Kidney glomerular epithelial cell (primary cell): Measurements from ENCODE around the gene RWDD3.

ENCODE experiments used
- DNase-seq: peaks from one replicate; lab custom pipeline; 2025; lab: John Stamatoyannopoulos, UW

Gene RWDD3

GRCh38 chr1:95230256-95230655 is 3.8 kb upstream of the RWDD3 start:
- DNase-seq = no peak

DNA sequence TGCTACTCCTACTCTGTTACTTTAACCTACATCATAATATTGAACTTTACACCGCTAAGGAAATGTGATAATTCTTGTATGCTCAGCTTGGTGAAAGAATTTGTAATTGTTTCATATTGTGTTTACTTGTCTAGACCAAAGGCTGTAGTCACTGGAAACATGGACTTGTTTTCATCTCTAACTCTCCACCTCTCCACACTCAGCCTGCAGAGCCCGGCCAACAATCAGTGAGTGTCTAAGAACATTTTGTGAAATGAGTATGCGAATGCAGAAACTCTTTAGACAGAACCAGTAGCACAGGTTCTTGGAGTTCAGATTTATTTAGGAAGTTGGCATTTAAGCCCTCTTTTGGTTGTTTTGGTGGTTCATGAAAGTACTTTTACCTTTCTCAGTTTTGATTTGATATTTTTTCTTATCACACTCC is 3.2 kb upstream of the RWDD3 start:
- no peak for DNase-seq

DNA sequence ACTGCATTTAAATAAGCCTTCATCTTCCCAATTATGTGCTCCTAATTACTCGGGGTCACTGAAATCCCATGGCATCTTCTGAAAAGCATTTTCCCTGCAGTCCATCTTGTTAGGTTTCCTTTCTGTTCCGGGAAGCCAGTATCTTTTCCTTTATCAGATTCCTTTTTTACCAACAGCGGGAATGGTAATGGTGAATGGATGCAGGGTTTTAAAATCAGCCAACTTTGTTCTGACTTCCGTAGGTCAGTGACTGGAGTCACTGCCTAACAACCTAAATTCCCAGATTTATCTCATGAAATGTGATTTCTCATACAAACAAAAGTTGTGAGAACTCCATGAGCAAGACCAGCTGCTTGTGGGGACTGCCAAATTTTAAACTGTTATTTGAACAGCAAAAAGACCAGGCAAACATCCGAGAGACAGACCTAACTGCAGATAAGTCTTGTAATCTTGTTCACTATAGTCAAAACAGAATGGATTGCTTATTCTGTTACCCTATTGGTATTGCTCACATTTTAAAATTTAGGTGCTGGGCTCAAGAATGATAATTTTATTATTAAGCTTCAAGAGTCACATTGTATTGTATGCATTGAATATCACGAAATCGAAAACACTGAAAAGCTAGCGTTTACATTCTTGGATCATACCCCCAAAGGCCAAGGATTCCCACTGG is 1.2 kb upstream of the RWDD3 start:
- no peak for DNase-seq

- DNase-seq = no peak
These were observed 682 bp upstream of the RWDD3 start for GRCh38 chr1:95233319-95233736.

DNA sequence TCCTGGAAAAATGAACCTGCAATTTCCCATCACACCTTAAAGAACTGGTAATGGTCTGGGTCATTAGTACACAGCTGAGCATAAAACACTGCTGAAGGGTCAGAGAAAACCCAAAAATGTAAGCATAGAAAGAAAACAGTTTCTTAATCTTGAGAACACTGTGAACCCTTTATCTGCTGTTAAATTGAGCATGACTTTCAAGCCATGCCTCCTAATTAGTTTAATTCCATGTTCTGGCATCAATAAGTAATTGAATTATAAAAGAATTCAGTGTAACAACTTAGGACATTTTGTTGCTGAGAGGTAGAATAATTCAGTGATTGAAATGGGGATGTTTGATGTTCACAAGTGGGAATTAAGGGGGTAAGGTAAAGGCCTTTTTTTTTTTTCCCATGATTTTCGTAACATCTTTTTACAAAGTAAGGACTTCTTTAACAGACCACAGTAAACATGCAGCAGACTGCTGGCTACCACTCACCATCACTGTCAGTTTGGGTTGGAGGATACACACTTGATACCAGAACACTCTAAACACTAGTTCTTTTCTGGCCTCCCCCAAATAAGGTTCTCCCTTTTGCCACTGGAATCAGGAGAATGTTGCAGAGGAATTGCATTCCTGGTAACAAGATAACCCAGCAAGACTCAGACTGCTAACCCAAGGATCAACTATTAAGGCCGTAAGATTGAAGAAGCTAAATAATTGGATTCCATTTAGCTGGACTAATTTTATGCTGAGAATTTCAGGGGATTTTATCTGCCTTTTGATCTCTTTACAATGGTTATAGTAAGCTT is 3.0 kb downstream of the RWDD3 start:
- no peak for DNase-seq

DNA sequence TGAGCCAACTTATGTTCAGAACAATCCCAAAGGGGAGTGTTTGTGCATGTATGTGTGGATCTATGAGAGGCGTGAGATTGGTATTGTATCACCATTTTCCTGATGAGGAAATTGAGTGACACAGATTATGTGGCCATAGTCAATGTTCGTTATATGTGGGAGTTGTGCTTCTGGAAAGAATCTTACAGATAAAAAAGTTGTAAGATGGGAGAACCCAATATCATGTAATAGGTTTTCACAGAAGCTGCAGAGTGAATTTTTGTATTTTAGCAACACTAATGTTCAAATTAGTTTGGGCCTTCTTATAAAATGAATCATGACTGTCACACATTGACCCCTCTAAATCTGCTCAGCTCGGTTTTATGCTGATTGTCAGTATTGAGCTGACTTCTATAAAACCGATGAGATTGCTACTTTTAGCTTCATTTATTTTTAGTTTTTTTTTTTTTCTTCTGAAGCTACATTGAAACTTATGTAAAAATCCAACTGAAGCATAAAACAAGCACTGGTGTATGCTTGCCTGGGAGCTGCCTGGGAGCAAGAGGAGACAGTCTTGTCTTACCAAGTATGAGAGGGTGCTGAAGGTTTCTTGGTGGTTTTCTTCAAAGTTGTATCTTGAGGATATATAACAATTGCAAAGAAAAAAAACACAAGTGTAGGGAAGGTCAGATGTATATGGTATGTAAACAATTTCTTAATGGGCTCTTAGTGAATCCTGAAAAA is 4.1 kb downstream of the RWDD3 start:
- no peak for DNase-seq

DNA sequence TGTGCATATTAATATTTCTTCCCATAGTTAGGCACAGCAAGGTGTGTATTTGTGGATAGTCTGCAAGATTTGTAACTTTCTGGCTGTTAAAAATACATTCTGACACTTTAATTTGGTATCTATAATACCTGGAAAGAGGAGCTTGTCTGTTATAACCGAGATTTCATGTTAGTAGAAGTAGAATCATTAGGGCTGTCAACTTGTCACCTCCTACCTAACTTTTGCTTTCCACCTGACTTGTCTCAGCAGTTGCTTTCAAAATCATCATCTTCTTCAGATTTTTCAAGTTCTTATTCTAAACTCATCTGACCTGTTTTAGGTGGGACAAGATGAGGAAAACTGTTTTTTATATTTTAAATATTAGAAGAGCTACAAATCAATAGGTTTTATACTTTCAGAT is 11.0 kb downstream of the RWDD3 start:
- DNase-seq = no peak

DNA sequence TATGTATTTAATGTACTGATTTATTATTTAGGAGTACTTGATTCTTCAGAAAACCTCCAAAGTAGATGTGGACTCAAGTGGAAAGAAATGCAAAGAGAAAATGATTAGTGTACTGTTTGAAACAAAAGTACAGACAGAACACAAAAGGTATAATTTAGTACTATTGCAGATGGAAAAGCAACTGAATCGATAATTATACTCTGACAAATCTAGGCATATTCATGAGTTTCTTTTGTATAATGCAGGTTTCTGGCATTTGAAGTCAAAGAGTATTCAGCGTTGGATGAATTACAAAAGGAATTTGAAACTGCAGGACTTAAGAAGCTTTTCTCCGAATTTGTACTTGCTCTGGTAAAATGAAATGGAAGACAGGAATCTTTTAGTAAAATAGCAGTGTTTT is 12.5 kb downstream of the RWDD3 start:
- no peak for DNase-seq

GRCh38 chr1:95247607-95248006 is 13.6 kb downstream of the RWDD3 start:
- no peak for DNase-seq

DNA sequence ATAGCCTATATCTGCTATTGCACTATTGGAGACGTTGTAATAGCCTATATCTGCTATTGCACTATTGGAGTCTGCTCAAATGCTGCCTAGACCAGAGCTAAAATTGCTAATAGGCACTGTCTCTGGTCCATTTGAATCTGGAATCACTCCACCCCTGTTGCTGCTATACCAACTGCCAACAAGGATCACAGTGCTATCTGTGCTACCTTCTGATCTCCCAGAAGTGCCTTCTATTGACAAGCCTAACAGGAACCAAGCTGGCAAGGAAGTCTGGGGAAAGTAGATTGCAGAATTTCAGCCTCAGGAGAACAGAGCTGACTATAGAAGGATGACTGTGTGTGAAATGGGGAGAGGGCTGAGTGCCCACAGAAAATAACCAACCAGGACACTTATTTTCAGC is 15.9 kb downstream of the RWDD3 start:
- DNase-seq = no peak

DNA sequence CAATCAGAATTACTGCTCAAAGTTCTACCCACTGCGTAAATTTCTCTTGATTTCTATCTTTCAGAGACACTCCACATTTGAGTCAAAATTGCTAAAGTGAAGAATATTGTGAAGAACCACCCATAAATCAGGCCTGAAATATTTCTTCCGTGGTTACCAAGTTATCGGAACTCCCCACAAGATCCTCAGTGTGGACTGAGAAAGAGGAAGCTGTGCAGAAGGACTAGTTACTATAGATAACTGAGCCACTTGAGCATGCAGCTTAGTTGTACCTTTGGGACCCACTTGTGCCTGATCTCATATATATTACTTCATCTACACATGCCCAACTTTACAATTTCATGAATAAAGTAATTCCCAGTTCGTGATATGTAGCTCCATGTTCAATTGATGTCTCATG is 18.4 kb downstream of the RWDD3 start:
- no peak for DNase-seq

DNA sequence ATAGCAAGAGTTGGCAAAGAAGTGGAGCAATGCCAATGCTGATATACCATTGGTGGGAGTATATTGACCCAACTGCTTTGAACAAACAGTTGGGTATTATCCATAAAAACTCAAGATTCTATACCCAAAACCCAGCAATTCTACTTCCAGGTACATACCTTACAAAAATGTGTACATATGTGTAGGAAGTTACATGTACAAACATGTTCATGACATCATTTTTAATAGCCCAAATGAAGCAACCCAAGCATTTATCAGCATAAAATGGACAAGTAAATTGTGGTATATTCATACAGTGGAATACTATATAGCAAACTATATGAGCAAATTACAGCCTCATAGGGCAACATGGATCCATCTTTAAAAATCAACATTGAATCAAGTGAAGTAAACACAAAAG is 20.9 kb downstream of the RWDD3 start:
- no peak for DNase-seq

DNA sequence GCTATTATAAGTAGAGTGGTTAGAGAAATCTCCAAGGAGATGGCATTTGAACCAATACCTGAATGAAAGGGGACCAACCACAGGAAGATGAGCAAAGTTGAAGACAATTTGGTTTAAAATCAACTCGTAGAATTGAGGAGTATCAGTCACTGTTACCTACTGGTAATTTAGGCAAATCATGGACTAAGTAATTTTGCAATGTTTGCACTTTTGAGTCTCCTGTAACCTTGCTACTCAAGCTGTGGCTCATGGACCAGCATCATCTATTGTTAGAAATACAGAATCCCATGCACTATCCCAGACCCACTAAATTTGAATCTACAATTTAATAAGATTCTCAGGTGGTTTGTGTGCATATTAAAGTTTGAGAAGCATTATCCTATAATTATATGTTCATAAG is 21.8 kb downstream of the RWDD3 start:
- no peak for DNase-seq

GRCh38 chr1:95257758-95258157 is 23.7 kb downstream of the RWDD3 start:
- DNase-seq = peak; percentile 41

GRCh38 chr1:95259245-95259644 is 25.2 kb downstream of the RWDD3 start:
- DNase-seq = no peak

GRCh38 chr1:95262913-95263312 is 28.9 kb downstream of the RWDD3 start:
- DNase-seq = no peak

DNA sequence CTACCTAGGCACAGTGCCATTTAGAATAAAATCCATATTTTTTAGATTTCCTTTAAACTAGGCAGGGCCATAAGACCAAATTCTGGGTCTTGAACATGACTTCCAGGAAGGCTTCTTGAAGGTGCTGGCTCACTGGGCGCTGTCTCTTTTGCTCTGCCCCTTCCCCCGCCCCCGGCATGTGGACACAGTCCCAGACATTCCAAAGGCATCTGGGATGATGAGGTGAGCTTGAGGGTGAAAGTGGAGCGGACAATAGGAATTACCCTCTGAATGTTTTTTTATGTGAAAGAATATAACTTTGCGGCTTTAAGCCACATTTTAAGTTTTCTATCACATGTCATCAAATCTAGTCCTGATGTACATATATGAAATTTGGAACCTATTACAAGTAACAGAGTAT is 29.4 kb downstream of the RWDD3 start:
- DNase-seq = no peak

DNA sequence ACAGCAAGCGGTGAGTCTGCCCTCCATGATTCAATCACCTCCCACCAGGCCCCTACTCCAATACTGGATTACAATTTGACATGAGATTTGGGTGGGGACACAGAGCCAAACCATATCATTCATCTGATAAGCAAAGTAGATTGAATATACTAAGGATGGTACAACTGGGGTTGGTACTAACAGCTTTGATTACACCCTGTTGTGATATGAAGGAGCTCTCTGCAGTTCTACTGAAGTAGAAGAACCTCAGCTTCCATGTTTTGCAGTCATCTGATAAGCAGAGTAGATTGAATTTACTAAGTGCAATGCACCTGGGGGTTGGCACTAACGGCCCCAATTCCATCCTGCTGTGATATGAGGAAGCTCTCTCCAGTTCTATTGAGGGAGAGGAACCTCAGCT is 31.1 kb downstream of the RWDD3 start:
- no peak for DNase-seq

- no peak for DNase-seq
These were observed 42.4 kb downstream of the RWDD3 start for GRCh38 chr1:95276429-95276828.

GRCh38 chr1:95278173-95279006 is 44.4 kb downstream of the RWDD3 start:
- no peak for DNase-seq

DNA sequence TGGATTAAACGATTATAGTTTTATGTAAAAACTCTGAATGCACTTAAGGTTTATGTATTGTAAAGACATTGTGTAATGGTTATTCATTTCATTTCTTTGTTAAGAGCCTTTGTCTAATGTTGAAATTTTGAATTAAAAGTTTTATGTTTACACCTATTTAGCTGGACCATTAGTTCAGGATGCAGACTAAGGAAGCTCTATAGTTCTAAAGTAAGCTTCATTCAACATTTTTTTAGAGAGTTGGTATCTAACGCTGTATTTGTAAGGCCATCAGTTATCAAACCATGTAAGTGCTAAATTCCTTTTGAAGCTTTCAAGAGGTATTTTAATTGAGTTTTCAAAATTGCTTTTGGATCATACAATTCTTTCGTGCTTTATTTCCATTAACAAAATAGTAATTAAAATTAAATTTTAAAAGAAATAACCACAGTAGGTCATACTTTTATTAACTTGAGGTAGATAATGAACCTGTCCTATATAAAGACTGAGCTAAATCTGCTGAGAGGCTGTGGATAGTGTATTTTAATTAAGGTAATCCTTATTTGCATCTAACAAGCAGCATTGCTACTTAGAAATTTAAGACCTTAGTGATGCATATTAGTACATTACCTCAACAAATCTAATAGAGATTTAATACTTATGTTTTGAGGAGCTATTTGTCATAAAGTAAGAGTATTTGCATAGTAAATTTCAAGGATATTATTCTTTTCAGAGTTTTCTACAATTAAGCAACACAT is 47.9 kb downstream of the RWDD3 start:
- no peak for DNase-seq

GRCh38 chr1:95282518-95282895 is 48.5 kb downstream of the RWDD3 start:
- DNase-seq = no peak
